ENCODE data around the gene ZDHHC12.

Gene ZDHHC12

GRCh38 chr9:128723866-128724743, at the start of gene ZDHHC12:
Gene ZDHHC12, minus strand, starts transcription at chr9:128724127. Its CDS starts 34 bp downstream, at chr9:128724093.
- in situ Hi-C loops (cut with MboI; ENCODE audit: low sequenced_read_pairs), result no loop called here

- in situ Hi-C loops (cut with MboI; ENCODE audit: low sequenced_read_pairs), result no loop called here
These were observed 49.1 kb upstream of the ZDHHC12 start for GRCh38 chr9:128773049-128773448.

- in situ Hi-C loops (cut with MboI; ENCODE audit: low sequenced_read_pairs), result no loop called here
These were observed 48.0 kb upstream of the ZDHHC12 start, which contains the start of gene ZER1 for GRCh38 chr9:128771745-128772519. Gene ZER1, minus strand, starts transcription at chr9:128771927. Its CDS starts 16,362 bp downstream, at chr9:128755565.

GRCh38 chr9:128771094-128771721, 47.3 kb upstream of the ZDHHC12 start:
- in situ Hi-C loops (cut with MboI; ENCODE audit: low sequenced_read_pairs), result no loop called here

- in situ Hi-C loops (cut with MboI; ENCODE audit: low sequenced_read_pairs), result no loop called here
These were observed 46.5 kb upstream of the ZDHHC12 start for GRCh38 chr9:128770286-128771030.

GRCh38 chr9:128768606-128769005, 44.7 kb upstream of the ZDHHC12 start:
- in situ Hi-C loops (cut with MboI; ENCODE audit: low sequenced_read_pairs), result no loop called here

- in situ Hi-C loops (cut with MboI; ENCODE audit: low sequenced_read_pairs), result no loop called here
These were observed 41.6 kb upstream of the ZDHHC12 start for GRCh38 chr9:128765499-128765898.

GRCh38 chr9:128764361-128764760, 40.4 kb upstream of the ZDHHC12 start:
- in situ Hi-C loops (cut with MboI; ENCODE audit: low sequenced_read_pairs), result no loop called here

- in situ Hi-C loops (cut with MboI; ENCODE audit: low sequenced_read_pairs), result no loop called here
These were observed 38.9 kb upstream of the ZDHHC12 start for GRCh38 chr9:128762671-128763449.

- in situ Hi-C loops (cut with MboI; ENCODE audit: low sequenced_read_pairs), result no loop called here
These were observed 33.7 kb upstream of the ZDHHC12 start for GRCh38 chr9:128757602-128758001.

GRCh38 chr9:128753627-128754026, 29.7 kb upstream of the ZDHHC12 start:
- in situ Hi-C loops (cut with MboI; ENCODE audit: low sequenced_read_pairs), result no loop called here

- in situ Hi-C loops (cut with MboI; ENCODE audit: low sequenced_read_pairs), result no loop called here
These were observed 27.1 kb upstream of the ZDHHC12 start for GRCh38 chr9:128750926-128751595.

GRCh38 chr9:128747241-128747640, 23.3 kb upstream of the ZDHHC12 start:
- in situ Hi-C loops (cut with MboI; ENCODE audit: low sequenced_read_pairs), result no loop called here

- in situ Hi-C loops (cut with MboI; ENCODE audit: low sequenced_read_pairs), result no loop called here
These were observed 19.5 kb upstream of the ZDHHC12 start for GRCh38 chr9:128743421-128743820.

GRCh38 chr9:128742401-128742800, 18.5 kb upstream of the ZDHHC12 start:
- in situ Hi-C loops (cut with MboI; ENCODE audit: low sequenced_read_pairs), result no loop called here

- in situ Hi-C loops (cut with MboI; ENCODE audit: low sequenced_read_pairs), result no loop called here
These were observed 11.4 kb upstream of the ZDHHC12 start for GRCh38 chr9:128735373-128735772.

- in situ Hi-C loops (cut with MboI; ENCODE audit: low sequenced_read_pairs), result no loop called here
These were observed 9.3 kb upstream of the ZDHHC12 start for GRCh38 chr9:128733256-128733655.

- in situ Hi-C loops (cut with MboI; ENCODE audit: low sequenced_read_pairs), result no loop called here
These were observed 8.6 kb upstream of the ZDHHC12 start for GRCh38 chr9:128732576-128732975.

GRCh38 chr9:128731691-128732090, 7.8 kb upstream of the ZDHHC12 start:
- in situ Hi-C loops (cut with MboI; ENCODE audit: low sequenced_read_pairs), result no loop called here
